ENCODE measurements around the gene PHF21A. TPM values are rescaled to one million over a fixed set of nuclear protein-coding genes. Genes with fewer than 3 reads are reported as not detected.
A peak's percentile ranks its signal among the peaks of the same experiment; 100 is the strongest.

The PHF21A gene
- total and polyA plus RNA-seq, 2 of the 13 experiments (the other 11 are each of a cell fraction or from before 2014, with no cell fraction given) = 4.1 to 34.6 TPM

GRCh38 chr11:45927684-45928413 is 193.4 kb downstream of the PHF21A start:
- H3K4me2 ChIP-seq (ENCODE audit: low read depth, low read length) = no peak overlapping the region
- H3K27me3 ChIP-seq (ENCODE audit: control insufficient read depth in 1 of 2, insufficient read depth in 2 of 2, low read length in 2 of 2) = no peaks in the 10 kb centered on the region
- WGBS (ENCODE audit: low lambda C conversion rate) = 98% methylated on average over 5 of the region's 27 CpGs
- H2AFZ ChIP-seq (ENCODE audit: low read length) = no peak overlapping the region
- no peak for TF ChIP-seq ZNF761 (CRISPR knock-in tag; conservative IDR thresholded peaks at IDR 0.05)
- peak; percentile 44 for TF ChIP-seq AGO2 (optimal IDR thresholded peaks at IDR 0.05; ENCODE audit: low read depth, low read length)
- no peak overlapping the region for H3K27ac ChIP-seq (ENCODE audit: extremely low read length, insufficient read depth, low read length)
- peaks cover 17% of the 10 kb centered on the region for H3K4me1 ChIP-seq (ENCODE audit: insufficient read depth, low read length)
- H3K79me2 ChIP-seq (ENCODE audit: insufficient read depth, low read length) = no peaks in the 10 kb centered on the region
- no peak for ATAC-seq
- no peak for DNase-seq (ENCODE audit: low spot score)
- CTCF ChIA-PET (ENCODE audit: low intra/inter-chr PET ratio, low total read pairs) = no interaction called here
- in situ Hi-C loops (cut with HindIII; ENCODE audit: extremely low pct_ligation_motif_present, low pct_unique_long_range_greater_than_20kb) (no loop called here), intact Hi-C loops (cut with micrococcal nuclease; ENCODE audit: unreplicated experiment) (no loop called here)
- FAIRE-seq = no peak
- no peaks in the 10 kb centered on the region for H3K9me3 ChIP-seq (ENCODE audit: low read length)
- POLR2A ChIA-PET = interaction anchor here (1.6 kb wide), 1 partner anchor 10 kb away, joined by 7 read pairs; the partner anchor contains the start of gene PEX16
- no TSS peak for BruUV-seq (replicated peaks)
- H3K9ac ChIP-seq (ENCODE audit: insufficient read depth, low read depth, low read length) = no peak overlapping the region
- no peaks in the 10 kb centered on the region; a peak in 1 of 5 replicates for H3K36me3 ChIP-seq (replicated peaks in 1 of 2; ENCODE audit: control insufficient read depth in 1 of 2, insufficient read depth in 2 of 2, low read length in 2 of 2)
- H3K4me3 ChIP-seq (replicated peaks in 1 of 3; ENCODE audit: insufficient read depth in 1 of 3, low read depth in 2 of 3, low read length in 3 of 3) = no peak overlapping the region
- no peaks in the 10 kb centered on the region for H4K20me1 ChIP-seq (ENCODE audit: insufficient read depth, low read length)

- ChIA-PET POLR2A (interaction anchor here (1.6 kb wide), 1 partner anchor 9 kb away, joined by 7 read pairs; the partner anchor contains the start of gene PEX16), CTCF (ENCODE audit: low intra/inter-chr PET ratio, low total read pairs) (no interaction called here)
- FAIRE-seq = no peak
- H3K27ac ChIP-seq (ENCODE audit: extremely low read length, insufficient read depth, low read length) = no peak overlapping the region
- no peaks in the 10 kb centered on the region; a peak in 1 of 5 replicates for H3K36me3 ChIP-seq (replicated peaks in 1 of 2; ENCODE audit: control insufficient read depth in 1 of 2, insufficient read depth in 2 of 2, low read length in 2 of 2)
- in situ Hi-C loops (cut with HindIII; ENCODE audit: extremely low pct_ligation_motif_present, low pct_unique_long_range_greater_than_20kb) (no loop called here), intact Hi-C loops (cut with micrococcal nuclease; ENCODE audit: unreplicated experiment) (no loop called here)
- no peak overlapping the region for H3K4me2 ChIP-seq (ENCODE audit: low read depth, low read length)
- no peak overlapping the region for H3K4me3 ChIP-seq (replicated peaks in 1 of 3; ENCODE audit: insufficient read depth in 1 of 3, low read depth in 2 of 3, low read length in 3 of 3)
- peaks cover 17% of the 10 kb centered on the region for H3K4me1 ChIP-seq (ENCODE audit: insufficient read depth, low read length)
- H3K79me2 ChIP-seq (ENCODE audit: insufficient read depth, low read length) = no peaks in the 10 kb centered on the region
- no peaks in the 10 kb centered on the region for H3K27me3 ChIP-seq (ENCODE audit: control insufficient read depth in 1 of 2, insufficient read depth in 2 of 2, low read length in 2 of 2)
- H4K20me1 ChIP-seq (ENCODE audit: insufficient read depth, low read length) = no peaks in the 10 kb centered on the region
- H2AFZ ChIP-seq (ENCODE audit: low read length) = no peak overlapping the region
- TF ChIP-seq ONECUT2 (CRISPR knock-in tag; IDR thresholded peaks at IDR 0.05) = no peak
- TF ChIP-seq CENPX (CRISPR knock-in tag; IDR thresholded peaks at IDR 0.05) = no peak
- TF ChIP-seq MLX (CRISPR knock-in tag; IDR thresholded peaks at IDR 0.05) = no peak
- TF ChIP-seq ISL2 (CRISPR knock-in tag; IDR thresholded peaks at IDR 0.05) = no peak
- no peak for TF ChIP-seq FOSL1 (CRISPR knock-in tag; IDR thresholded peaks at IDR 0.05; ENCODE audit: borderline replicate concordance)
- TF ChIP-seq JUND (CRISPR knock-in tag; IDR thresholded peaks at IDR 0.05) = no peak
- TF ChIP-seq ZNF33B (CRISPR knock-in tag; IDR thresholded peaks at IDR 0.05) = no peak
- no peak for TF ChIP-seq HOXA5 (CRISPR knock-in tag; IDR thresholded peaks at IDR 0.05)
- no peak for TF ChIP-seq WIZ (CRISPR knock-in tag; IDR thresholded peaks at IDR 0.05)
- TF ChIP-seq PLSCR1 (CRISPR knock-in tag; IDR thresholded peaks at IDR 0.05; ENCODE audit: borderline replicate concordance) = no peak
- no peak for TF ChIP-seq ZNF530 (CRISPR knock-in tag; IDR thresholded peaks at IDR 0.05; ENCODE audit: low read depth)
- TF ChIP-seq E2F2 (CRISPR knock-in tag; IDR thresholded peaks at IDR 0.05; ENCODE audit: borderline replicate concordance) = no peak
- no peak for TF ChIP-seq ZNF562 (CRISPR knock-in tag; IDR thresholded peaks at IDR 0.05; ENCODE audit: borderline replicate concordance)
- no peak for TF ChIP-seq THAP11 (CRISPR knock-in tag; IDR thresholded peaks at IDR 0.05)
- no peak for TF ChIP-seq MYC (CRISPR knock-in tag; IDR thresholded peaks at IDR 0.05; ENCODE audit: borderline replicate concordance)
- no peak for ATAC-seq
- no peak for DNase-seq (ENCODE audit: low spot score)
- BruUV-seq (replicated peaks) = no TSS peak
- WGBS (ENCODE audit: low lambda C conversion rate) = 86% methylated on average over 11 of the region's 15 CpGs
- no peak overlapping the region for H3K9ac ChIP-seq (ENCODE audit: insufficient read depth, low read depth, low read length)
- H3K9me3 ChIP-seq (ENCODE audit: low read length) = no peaks in the 10 kb centered on the region
Measured at GRCh38 chr11:45927332-45927683, 193.9 kb downstream of the PHF21A start.
